Retinal pigment epithelial cell (primary cell): ENCODE results near the gene GPX5.

Experiments
- DNase-seq: peaks from one replicate; pipeline ENCODE4 v3.0.0-alpha.2; 2010; ENCODE audit warnings: low read depth
- H3K4me3 ChIP-seq: 2 replicates; pipeline ENCODE4 v1.5.1; 2011; ENCODE audit warnings: mild to moderate bottlenecking, low read length, control low read depth, moderate library complexity
- TF ChIP-seq, protein P1 (sequence below): conservative IDR thresholded peaks from 2 replicates; pipeline ENCODE4 v1.5.1; 2011; ENCODE audit warnings: low read depth, low read length, control low read depth, inconsistent platforms

The GPX5 gene, protein sequence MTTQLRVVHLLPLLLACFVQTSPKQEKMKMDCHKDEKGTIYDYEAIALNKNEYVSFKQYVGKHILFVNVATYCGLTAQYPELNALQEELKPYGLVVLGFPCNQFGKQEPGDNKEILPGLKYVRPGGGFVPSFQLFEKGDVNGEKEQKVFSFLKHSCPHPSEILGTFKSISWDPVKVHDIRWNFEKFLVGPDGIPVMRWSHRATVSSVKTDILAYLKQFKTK

DNA sequence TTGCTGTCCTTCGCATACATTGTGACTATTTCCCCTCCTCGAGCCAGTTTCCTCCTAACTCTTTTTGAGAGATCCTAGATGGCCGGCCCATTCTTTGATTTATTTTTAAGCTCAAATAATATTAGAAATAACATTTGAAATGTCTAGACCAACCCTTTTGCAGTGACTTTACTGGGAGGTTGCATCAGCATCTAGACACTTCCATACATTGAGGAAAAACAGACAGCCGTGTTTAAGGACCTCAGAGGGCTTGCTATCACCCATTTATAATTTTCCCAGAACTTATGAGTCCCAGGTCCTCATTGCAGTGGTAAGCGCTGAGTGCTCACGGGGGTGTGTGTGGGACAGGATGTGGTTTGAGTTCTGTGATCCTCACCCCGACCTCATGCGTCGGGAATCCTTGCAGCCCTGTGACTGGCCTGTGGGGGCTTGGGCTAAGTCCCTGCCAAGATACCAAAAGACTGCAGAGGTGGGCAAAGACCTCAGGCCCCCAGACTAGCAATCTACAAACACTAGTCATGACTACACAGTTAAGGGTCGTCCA, at the start of gene GPX5:
TSS of gene GPX5 (plus strand) at position 386 of the 544 bp plus-strand sequence. CDS start at position 519, 133 bp downstream.
- TF ChIP-seq, protein P1, sequence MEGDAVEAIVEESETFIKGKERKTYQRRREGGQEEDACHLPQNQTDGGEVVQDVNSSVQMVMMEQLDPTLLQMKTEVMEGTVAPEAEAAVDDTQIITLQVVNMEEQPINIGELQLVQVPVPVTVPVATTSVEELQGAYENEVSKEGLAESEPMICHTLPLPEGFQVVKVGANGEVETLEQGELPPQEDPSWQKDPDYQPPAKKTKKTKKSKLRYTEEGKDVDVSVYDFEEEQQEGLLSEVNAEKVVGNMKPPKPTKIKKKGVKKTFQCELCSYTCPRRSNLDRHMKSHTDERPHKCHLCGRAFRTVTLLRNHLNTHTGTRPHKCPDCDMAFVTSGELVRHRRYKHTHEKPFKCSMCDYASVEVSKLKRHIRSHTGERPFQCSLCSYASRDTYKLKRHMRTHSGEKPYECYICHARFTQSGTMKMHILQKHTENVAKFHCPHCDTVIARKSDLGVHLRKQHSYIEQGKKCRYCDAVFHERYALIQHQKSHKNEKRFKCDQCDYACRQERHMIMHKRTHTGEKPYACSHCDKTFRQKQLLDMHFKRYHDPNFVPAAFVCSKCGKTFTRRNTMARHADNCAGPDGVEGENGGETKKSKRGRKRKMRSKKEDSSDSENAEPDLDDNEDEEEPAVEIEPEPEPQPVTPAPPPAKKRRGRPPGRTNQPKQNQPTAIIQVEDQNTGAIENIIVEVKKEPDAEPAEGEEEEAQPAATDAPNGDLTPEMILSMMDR, result no peak
- no peak for DNase-seq
- H3K4me3 ChIP-seq, result no peak within 1 kb of the TSS

DNA sequence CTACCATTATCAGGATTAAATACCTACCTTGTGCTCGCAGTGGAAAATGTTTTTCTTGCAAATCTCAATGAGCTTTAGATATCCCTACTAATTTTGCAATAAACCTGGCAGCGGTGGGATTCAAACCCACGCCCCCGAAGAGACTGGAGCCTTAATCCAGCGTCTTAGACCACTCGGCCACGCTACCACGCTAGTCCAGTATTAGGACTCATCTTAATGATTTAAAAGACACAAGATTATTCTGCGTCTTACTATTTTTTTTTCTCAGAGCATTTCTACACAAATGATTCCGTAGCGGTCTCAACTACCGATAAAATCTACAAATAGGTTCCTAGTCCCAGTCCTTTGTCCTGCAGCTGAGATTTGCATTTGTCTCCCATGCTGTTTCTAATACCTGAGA, 47.2 kb upstream of the GPX5 start:
- no peak for DNase-seq
- TF ChIP-seq, protein P1, result no peak
- no peak overlapping the region for H3K4me3 ChIP-seq

DNA sequence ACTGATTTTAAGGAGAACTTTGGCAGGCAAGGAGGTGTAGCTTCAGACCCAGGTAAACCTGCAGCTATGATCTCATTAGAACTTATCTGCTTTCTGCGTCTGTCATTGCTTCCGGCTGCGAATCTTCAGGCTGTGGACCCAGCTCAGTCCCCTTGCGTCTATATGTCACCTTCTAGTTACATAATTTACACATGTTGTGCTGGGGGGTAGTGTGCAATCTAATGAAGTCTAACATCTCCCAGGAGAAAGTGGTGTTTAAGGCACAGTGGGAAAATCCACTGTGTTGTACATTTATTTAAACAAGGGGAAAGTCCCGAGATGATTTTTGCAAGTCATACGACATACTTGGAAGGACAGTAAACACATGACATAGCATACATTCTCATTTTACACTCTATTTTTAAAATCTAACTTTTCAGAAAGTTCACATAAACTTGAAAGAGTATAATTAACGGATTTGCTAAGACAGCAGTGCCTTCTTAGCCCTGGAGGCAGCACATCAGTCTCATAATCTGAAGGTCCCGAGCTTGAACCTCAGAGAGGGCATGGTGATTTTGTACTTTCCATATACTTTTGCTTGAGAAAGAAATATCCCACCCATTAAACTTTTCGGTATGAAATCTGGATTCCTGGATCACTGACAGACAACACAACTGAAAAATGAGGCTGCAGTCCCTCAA, 45.3 kb upstream of the GPX5 start:
- H3K4me3 ChIP-seq, result no peak overlapping the region

DNA sequence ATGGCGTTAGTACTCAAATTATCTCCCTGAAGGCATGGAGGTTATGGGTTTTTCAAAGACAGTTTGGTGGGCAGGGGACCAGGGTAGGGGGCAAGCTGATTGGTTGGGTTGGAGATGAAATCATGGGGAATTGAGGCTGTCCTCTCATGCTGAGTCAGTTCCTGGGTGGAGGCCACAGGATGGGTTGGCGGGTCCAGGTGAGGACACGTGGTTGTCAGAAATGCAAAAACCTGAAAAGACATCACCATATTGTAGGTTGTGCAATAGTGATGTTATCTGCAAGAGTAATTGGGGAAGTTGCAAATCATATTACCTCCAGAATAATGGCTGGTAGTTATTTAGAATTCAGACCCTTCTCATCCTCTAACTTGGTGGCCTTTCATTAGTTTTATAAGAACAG, 40.2 kb upstream of the GPX5 start:
- no peak for DNase-seq
- no peak overlapping the region for H3K4me3 ChIP-seq
- TF ChIP-seq, protein P1, result no peak

More for the DNA sequence above, 45.3 kb upstream of the GPX5 start:
- TF ChIP-seq, protein P1, result no peak
- DNase-seq, result no peak

DNA sequence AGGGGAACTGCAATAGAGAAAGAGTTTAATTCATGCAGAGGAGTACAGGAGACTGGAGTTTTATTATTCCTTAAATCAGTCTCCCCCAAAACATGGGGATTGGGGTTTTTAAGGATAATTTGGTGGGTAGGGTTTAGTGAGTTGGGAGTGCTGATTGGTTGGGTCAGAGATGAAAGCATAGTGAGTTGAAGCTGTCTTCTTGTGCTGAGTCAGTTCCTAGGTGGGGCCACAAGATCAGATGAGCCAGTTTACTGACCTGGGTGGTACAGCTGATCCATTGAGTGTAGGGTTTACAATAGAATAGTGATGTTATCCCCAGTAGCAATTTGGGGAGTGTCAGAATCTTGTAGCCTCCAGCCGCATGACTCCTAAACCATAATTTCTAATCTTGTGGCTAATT, 39.1 kb upstream of the GPX5 start:
- no peak overlapping the region for H3K4me3 ChIP-seq
- TF ChIP-seq, protein P1, result no peak
- no peak for DNase-seq

DNA sequence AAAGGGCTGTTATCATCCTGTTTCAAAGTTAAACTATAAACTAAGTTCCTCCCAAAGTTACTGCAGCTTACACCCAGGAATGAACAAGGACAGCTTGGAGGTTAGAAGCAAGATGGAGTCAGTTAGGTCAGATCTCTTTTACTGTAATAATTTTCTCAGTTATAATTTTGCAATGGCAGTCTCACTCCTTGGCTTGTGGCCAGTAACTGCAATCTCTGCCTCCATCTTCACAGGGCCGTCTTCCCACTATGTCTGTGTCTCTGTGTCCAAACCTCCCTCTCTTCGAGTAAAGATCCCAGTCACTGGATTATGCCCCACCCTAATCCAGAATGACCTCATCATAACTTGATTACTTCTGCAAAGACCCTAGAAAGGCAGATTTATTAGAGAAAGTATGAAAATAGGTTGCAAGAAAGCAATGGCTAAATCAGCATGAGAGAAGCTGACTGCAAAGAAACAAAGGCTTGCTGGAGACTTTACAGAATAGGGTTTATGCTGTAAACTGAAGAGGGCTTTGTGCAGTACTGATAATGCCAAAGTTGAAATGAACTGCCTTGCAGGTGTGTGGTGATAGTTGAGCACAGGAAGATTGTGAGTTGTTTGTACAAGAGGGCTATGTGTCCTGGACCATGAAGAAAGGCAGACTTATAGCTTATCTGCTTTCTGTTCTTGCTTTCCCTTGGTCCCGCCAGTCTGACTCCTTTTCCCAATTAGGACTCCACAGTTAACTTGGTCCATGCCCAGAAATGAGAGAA, 38.5 kb upstream of the GPX5 start:
- no peak overlapping the region for H3K4me3 ChIP-seq
- no peak for DNase-seq
- TF ChIP-seq, protein P1, result no peak
